GM21515 (cell line): ENCODE results near the gene FCRL1.

Experiments
- ATAC-seq: cut with Tn5 transposase; IDR thresholded peaks from one replicate; pipeline ENCODE4 v1.9.1; 2021; ENCODE audit not compliant: unreplicated experiment

FCRL1 gene, protein sequence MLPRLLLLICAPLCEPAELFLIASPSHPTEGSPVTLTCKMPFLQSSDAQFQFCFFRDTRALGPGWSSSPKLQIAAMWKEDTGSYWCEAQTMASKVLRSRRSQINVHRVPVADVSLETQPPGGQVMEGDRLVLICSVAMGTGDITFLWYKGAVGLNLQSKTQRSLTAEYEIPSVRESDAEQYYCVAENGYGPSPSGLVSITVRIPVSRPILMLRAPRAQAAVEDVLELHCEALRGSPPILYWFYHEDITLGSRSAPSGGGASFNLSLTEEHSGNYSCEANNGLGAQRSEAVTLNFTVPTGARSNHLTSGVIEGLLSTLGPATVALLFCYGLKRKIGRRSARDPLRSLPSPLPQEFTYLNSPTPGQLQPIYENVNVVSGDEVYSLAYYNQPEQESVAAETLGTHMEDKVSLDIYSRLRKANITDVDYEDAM

DNA sequence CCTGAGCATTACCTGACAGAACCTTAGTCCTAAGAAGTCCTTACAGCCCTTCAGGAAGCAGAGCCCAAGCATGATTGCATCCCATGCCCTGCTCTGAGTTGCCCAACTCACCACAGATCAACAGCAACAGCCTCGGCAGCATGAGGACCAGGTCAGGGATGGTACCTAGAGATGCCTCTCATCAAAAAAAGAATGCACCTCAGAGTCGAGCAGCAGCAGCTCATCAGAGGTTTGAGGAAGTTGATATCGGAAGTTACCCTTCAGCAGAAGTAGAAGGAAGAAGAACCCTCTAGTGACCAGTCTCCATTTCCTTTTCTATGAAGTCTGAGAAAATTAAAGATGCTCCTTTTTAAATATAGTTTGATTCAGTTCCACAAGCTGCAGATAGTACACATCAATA lies at the start of gene FCRL1:
FCRL1 (minus strand) TSS at position 225 of the 400 bp plus-strand sequence; CDS start at position 142, 83 bp downstream.
- no peak for ATAC-seq

DNA sequence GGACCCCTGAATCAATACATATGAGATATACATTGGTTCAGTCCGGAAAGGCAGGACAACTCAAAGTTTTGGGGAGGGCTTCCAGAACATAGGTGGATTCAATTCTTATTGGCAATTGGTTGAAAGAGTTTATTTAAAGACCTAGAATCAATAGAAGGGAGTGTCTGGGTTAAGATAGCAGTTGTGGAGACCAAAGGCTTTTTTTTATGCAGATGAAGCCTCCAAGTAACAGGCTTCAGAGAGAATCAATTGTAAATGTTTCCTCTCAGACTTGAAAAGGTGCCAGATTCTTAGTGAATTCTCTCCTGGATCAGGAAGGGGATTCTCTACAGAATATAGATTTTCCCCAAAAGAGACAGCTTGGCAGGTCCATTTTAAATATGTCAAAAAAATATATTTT lies 48.7 kb upstream of the FCRL1 start:
- no peak for ATAC-seq

DNA sequence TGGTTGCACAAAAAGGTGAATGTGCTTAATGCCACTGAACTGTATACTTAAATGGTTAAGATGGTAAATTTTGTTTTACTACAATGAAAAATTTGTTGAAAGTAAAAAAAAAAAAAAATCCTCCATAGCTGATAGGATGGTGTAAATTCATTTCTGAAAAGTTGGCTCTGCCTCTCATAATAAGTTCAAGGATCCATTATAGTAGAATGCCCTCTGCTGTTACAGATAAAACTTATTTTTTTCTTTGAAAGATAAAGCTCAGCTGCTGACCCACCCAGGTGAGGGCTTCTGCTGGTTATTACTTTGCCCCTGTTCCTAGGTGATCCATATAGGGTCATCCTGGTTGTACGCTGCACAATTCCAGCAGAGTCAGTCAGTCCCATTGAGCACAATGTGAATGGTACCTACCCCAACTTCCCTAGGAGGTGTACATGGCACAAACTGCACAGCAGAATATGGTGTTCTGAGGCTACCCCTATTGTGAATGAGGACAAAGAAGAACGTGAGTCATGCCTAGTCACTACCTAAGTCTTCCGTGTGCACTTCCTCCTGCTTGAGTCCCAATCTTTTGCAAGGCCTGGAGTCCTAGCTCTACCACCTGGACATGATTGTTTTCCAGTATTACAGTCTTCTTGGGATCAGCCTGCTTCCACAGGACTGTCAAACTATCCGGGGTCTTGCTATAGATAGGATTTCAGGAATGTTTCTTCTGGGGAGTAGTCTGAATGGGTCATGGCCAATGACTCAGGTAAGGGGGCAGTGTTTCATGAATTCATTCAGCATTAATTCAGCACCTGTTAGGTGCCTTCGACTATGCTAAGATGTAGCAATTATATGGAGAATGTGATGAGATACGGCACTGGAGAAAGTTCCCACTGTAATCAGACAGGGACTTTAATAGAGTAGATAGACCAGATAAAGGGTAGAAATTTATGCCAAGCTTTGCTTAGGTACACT lies 42.5 kb upstream of the FCRL1 start:
- no peak for ATAC-seq

DNA sequence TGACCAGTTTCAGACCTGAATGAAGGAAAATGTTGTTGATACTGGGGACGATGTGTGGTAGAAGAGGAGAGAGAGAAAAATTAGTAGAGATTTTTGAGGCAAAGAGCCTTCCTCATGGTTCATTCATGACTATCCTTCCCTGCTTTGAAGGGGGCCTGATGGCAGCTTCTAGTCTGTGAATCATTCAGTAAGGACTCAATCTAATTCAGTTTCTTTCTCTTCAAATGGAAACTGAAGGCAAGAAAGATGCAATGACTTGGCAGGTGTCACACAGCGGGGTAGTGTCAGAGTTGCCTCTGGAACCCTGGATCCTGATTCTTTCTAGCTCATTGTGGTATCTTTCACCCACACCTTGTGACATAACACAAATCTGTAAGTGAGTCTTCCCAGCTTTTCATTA lies 36.6 kb upstream of the FCRL1 start:
- ATAC-seq = no peak

DNA sequence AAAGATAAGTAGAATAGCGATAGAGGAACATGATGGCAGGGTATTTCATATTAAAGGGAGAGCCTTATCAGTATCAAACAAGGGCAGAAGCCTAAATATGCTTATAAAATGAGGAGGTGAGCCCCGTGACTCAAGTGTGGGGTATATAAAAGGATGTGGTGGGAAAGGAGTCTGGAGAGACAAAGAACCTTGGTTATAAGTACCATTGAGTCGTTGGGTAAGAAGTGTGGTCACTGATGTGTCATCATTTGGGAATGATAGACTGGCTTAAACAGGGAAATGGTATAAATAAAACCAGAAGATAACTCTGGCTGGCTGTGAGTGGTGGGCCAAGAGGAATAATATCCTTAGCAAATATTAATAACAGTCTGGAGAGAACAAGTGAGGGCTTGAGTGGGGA lies 32.6 kb upstream of the FCRL1 start:
- ATAC-seq = no peak

DNA sequence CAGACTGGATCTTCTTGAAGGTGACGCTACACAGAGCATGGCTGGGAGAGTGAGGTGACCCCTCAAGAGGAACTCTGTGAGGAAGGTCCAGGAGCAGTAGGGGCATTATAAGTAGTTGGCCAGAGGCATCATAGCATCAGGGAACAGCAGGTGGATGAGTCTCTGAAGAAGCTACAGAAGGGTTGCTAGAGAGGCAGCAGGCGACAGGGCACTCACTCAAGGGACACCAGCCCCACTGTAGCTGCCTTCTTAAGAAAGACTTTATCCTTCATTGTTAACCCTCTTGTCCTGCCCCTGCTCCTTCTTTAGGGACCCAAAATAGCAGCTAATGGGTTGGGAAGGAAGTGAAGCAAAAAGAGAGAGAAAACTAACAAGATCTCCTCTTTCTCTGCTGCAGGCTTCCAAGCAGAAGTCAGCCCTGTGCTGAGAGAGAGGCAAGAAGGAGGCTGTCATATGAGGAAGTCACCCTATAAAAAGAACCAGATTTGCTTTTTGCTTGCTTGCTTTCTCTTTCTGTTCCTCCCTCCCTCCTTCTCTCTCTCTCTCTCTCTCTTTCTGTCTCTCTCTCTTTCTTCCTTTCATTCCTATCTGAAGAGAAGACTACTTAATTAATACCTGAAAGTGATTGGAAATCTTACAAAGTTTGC lies 29.4 kb upstream of the FCRL1 start:
- peak; percentile 77 for ATAC-seq

DNA sequence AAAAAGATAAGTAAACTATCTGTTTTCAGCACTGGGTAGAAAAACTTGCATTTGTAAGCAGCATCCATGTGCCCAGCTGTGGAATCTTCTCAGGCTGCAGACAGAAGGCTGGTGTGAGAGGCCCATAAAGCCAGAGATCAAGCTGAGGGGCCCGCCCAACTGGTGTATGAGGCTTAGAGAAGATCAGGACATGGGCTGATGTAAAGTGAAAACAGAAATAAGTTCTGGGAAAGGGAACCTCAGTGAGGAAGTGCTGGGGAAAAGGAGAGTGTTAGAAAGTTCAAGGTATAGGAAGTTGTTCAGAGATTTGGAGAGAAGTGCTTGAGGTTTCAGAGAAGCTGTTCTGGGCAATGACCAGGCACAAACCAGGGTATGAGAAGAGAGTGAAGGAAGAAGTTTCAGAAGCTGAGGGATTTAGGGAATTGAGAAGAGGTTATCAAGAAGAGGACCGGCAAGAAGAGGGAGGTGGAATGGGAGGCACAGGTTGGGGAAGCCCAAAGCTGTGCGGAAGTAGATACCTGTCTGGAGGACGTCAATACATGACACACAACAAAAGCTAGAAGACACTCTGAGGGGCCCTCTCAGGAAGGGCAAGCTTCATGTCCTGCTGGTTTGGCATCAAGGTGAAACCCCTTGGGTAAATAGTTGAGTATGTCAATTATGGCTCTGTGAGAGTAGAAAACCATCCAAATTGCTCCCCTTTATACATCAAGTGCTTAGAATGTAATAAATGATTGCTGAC lies 24.3 kb upstream of the FCRL1 start:
- no peak for ATAC-seq

DNA sequence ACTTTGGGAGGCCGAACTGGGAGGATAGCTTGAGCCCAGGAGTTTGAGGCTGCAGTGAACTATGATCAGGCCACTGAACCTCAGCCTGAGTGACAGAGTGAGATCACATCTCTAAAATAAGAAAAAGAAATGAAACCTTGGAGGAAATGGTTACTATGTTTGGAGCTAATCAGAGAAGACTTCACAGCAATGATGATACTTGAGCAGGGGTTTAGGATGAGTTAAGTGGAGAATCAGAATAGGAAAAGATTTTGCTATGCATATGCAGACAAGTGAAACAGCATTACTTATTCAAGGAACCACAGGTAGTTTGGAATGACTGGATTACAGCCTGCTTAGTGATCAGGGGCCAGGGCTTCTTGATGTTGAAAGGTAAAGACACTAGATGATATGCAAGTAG lies 23.0 kb upstream of the FCRL1 start:
- no peak for ATAC-seq

DNA sequence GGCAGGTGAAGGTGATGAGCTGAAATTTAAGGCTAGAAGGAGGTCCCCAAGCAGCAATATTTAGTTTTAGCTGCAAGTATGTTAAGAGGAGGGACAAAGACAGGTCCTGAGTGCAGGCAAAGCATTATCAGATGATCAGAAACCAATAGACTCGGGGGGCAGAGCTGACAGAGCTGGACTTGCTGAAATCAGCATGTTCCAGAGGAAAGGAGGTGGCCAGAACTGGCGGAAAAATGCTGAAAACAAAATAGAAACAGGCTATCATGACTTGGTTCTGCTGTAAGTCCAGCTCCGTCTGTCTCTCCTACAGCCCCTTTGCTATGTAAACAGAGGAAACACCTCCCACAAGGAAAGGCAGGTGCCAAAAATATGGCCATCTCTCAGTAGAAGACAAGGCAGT lies 21.8 kb upstream of the FCRL1 start, which contains the start of gene CD5L:
CD5L (minus strand) TSS at position 101 of the 400 bp plus-strand sequence. CDS start 107 bp downstream, outside the sequence.
- ATAC-seq = no peak

DNA sequence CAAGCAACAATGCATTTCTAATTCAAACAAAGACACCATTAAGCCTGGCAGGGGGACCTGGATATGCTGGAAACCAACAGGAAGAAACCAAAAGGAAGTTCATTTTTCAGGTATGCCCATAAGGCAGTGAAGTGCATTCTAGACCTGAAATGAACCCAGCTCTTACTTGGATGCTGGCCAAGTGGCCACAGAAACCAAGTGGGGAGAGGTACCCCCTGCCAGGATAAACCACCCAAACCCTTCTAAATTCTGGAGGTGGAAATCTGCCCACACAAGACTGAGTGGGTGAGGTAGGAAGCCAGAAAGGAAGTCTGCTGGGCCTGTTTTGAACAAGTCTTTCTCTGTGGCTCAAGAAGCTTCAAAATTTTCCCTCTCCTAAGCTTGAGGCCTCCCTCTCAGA lies 19.0 kb upstream of the FCRL1 start:
- no peak for ATAC-seq

DNA sequence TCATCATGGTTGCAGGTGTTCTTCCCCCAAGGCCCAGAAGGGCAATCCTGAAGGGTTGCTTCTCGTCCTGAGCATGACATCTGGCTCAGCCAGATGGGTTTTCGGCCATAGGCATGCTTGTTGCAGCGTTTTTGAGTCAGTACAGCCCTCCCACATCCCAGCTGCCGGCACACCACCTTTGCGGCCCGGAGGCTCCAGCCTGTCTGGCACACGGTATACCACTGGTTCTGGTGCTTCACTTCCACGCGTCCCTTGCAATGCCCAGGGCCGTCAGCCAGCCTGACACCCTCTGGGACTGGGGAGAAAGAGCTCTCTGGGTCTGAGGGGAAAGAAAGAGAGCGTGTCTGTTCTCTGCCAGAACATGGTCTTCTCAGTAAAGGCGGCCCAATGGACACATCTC lies 14.5 kb upstream of the FCRL1 start:
- ATAC-seq = no peak

DNA sequence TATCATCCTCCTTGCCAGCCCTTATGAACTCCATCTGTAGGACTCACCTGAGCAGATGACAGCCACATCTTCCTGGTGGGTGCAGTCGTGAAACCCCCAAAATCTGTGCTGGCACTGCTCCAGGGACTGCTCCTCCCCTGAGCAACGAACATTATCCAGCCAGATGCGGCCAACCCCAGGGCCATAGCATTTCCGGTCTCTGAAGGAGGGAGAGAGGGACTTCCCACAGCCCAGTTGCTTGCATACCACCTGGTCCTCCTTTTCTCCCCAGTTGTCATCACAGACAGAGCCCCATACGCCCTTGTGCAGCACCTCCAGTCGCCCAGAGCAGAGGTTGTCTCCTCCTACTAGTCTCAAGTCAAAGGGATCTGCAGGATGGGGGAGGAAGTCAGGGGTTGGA lies 13.2 kb upstream of the FCRL1 start:
- no peak for ATAC-seq

DNA sequence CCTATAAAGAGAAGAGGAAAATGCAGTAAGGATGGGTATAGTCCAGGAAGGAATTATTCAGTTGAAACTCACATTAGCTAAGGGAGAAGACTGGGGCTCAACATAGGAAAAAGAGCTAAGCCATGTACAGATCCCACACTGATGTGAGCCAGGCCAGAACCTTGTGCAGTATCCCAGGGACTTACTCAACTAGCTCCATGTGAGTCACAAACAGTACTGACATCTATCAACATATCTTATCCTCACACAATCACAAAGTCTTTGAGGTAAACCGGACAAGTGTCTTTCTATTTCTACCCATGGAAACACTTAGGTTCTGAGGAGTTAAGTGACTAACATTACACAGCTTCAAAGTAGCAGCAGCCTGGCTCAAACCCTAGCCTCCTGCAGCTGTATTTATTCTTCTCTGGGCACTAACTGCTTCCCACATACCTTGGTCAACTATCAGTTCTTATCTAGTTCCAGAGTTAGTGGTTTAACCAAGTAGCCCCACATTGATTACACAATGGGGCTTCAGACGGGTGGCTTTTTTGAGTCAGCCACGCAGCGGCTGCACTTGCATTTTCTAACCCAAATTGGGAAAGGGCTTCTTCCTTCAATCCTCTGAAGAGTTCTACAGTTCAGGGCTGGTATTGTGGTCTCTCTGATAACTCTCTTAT lies 12.2 kb upstream of the FCRL1 start:
- no peak for ATAC-seq

DNA sequence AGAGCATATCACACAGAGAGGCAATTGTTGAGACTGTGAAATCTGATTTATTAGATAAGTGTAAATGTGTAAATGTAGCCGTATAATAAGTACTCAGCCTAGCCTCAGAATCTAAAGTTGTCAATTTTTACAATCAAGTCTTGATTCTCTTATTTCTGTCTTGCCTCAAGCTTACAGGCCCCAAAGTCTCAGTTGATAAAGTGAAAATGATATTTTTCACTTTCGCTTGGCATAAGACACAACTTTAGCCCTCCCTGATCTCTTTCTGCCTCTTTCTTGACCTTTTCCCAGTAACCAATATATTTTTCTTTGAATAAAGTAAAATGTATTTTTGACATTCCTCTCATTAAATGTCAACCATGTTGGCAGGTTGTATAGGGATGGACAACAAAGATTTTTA lies 11.0 kb upstream of the FCRL1 start:
- no peak for ATAC-seq

DNA sequence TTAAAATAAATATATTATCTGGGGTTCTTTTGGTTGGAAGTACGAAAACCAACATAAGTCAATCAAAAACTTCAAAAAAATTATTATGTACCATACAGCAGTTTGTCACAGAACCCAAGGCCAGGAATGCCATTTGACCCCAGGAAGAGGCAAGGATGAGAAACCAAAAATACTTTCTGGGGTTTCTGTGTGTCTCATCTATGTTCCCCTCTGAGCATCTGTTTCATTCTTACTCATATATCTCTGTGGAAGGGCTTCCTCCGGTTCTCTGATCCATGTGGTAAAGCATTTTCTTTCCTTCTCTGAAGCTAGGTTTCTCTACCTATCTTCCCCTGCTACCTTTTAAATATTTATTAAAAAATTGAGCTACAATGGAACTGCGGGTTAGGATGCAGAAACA lies 9.8 kb upstream of the FCRL1 start:
- ATAC-seq = no peak

DNA sequence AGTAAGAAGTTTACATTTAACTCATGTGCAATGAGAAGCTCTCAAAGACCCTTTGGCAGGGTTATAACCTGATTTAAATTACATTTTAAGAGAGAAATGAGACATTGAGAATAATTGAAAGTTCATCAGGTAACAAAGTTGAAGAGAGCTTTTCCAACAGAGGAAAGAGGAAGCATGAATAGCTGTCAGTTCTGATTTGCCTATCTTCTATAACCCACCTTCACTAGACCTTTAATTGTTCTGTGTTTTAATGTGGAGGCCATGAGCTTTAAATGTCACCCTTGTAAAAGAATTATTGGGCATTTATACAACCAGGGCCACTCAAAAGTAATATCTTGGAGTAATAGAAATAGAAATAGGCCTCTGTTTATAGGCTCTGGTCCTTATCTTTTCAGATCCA lies 9.3 kb upstream of the FCRL1 start:
- ATAC-seq = no peak

DNA sequence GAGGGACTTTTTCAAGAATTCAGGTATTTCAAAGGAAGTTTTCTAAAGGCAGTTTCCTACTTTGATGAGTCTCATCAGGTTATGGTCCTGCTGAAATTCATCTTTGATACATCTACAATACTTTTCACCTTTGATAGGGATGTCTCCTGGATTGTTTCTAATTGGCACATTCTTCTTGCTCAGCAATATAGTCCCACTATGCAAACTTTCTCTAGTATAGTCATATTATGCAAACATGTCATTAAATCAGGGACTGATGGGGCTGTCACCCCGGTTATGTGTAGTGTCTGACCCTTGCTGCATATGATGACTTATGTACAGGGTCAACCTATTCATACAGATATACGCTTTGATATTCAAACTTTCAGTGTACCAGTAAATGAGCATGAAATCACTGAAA lies 379 bp upstream of the FCRL1 start:
- ATAC-seq = no peak

DNA sequence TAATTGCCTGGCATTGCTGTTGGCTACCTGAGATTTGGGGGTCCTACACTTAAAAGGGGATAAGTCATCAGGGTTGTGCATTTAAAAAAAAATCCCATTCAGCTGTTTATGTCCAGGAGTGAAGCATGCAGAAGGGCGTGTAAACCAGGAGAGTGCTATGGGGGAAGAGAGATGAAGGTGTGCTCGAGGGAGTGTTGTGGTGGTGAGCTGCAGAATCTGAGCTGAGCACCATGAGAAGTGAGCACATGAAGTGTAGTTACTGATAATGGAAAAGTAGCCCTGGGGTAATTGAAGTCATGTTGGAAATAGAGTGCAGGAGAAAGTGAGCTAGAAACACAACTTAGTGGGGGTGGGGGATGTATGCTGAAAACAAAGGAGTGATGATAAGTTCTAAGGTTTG lies 705 bp downstream of the FCRL1 start:
- no peak for ATAC-seq

DNA sequence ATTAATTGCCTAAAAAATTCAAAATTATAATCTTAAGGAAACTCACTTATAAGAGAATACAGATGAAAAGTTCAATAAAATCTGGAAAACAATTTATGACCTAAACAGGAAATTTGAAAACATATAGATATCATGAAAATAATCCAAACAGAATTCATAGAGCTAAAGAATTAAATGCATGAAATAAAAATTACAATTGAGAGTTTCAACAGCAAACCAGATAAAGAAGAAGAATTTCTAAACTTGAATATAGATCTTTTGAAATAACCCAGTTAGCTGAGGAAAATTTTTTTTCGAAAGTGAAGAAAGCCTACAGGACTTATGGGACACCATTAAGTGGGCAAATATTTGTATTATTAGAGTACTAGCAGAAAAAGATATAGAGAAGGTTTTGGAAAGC lies 6.7 kb downstream of the FCRL1 start:
- ATAC-seq = no peak
